ENCODE data around the gene CACNG7.
"Not testable (repeated sequence)": the region's sequence is repeated elsewhere in the genome, so short reads cannot be mapped to it uniquely, and the experiment has no call there.

Gene CACNG7

DNA sequence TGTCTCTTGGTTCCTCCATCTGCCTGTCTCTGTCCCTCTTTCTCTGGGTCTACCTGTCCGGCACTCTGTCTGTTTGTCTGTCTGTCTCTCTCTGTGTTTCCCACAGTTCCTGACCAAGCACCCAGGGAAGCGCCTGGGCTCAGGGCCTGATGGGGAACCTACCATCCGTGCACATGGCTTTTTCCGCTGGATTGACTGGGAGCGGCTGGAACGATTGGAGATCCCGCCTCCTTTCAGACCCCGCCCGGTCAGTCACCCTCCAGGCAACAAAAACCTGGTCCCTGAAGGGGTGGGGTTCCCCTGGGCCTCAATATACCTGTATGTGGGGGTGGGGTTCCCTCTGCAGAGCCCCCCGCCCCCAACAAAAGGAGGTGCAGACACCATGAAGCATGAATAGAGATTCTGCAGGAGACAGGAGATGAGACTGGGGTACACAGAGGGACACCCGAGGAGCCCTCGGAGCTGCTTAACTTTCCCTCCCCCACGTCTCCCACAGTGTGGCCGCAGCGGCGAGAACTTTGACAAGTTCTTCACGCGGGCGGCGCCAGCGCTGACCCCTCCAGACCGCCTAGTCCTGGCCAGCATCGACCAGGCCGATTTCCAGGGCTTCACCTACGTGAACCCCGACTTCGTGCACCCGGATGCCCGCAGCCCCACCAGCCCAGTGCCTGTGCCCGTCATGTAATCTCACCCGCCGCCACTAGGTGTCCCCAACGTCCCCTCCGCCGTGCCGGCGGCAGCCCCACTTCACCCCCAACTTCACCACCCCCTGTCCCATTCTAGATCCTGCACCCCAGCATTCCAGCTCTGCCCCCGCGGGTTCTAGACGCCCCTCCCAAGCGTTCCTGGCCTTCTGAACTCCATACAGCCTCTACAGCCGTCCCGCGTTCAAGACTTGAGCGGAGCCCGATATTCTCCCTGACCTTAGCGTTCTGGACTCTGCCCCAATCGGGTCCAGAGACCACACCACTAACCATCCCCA, 2.6 kb upstream of the CACNG7 start:
- no peak for DNase-seq

DNA sequence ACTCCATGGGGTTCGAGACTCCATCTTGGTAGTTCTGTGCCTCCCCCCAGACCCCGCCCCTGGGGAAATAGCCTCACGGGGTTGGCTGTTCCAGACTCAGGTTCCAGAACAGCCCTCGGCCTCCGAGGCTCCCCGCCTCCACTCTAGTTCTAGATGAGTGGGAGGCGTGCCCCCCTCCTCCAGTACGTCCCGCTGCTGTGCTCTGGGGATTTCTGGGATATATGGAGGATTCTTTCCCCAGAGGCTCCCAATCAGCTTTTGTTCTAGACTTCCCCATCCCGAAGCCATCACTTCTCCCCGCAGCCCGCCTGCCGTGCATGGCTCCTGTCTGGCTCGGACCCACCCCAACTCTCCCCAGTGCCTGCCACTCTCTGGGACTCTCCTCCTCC, 1.9 kb upstream of the CACNG7 start:
- DNase-seq: no peak

DNA sequence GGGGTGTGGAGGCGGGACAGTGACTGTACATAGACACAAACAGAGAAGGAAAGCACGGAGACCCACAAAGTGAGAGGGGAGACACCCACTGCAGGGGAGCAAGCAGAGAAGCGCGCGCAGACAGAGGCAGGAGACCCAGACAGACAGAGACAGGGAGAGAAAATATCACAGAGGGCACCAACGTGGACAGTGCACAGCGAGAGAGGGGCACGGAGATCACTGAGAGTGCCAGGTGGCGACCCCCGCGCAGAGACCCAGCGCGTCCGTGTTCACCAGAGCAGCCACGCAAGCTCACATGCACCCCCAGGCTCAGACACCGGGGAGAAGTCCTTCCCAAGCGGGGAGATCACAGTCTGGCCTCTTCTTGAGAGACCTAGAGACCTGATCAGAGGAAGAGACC, 1.4 kb upstream of the CACNG7 start:
- DNase-seq: no peak

DNA sequence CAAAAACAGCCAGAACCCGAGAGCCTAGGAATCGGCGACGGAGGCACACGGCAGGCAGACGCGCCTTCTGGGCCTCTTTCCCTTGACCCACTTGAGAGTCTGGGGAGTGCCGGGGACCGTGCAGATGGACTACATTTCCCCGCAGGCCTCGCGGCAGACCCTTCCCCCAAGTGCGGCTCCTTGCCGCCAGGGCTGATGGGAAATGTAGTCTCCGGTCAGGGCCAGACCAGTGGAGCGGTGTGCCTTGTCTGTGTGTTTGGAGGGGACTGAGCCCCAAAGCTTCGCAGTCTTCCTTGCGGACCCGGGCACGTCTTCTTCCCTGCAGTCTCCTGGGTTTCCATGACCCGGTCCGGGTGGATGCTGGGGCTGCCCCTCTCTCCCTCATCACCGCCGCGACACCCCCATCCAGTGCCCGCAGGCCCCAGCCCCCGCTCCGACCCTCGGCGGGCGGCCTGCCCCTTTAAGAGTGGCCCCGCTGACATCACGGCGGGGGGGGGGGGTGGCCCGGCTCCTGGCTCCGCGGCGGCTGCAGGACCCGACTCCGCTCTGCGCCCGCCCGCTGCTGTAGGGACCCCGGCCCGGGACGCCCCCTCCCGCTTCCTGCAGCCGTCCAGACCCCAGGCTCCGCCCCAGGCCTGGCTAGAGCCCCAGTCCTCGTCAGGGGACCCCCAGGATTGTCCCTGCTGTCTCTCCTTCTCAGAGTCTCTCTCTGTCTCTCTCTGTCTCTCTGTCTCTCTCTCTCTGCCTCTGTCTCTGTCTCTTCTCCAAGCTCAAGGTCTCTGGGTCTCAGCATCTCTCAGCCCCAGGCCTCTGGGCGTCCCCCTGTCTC, 758 bp upstream of the CACNG7 start:
- DNase-seq: no peak

DNA sequence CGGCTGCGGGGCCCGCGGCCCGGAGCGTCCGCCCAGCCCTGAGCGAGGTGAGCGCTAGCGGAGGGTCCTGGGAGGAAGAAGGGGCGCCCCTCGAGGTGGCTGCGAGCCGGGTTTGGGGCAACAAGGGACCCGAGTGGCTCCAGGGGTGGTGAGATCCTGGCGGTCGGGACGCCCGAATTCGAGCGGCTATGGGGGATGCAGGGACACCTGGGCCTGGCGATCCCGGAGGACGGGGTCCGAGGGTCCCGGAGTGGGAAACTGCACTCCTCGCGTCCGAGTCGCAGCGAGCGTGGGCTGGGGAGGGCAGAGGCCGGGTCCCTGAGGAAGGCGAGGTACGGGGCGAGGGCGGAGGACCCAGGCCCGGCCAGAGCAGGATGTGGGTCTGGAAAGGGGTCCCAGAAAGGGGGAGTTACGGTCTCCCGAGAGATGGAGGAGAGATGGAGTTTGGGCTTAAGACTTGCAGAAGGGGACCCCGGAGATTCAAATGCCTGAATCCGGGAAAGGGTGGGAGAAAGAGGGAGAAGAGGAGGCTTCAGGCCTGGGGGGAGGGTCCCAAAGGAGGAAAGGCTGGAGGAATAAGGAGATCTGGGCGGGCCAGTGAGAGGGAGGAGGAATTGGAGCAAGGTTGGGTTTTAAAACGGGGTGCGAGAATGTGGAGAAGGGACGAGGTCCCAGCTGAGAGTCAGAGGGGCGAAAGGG, 542 bp downstream of the CACNG7 start:
- no peak for DNase-seq

DNA sequence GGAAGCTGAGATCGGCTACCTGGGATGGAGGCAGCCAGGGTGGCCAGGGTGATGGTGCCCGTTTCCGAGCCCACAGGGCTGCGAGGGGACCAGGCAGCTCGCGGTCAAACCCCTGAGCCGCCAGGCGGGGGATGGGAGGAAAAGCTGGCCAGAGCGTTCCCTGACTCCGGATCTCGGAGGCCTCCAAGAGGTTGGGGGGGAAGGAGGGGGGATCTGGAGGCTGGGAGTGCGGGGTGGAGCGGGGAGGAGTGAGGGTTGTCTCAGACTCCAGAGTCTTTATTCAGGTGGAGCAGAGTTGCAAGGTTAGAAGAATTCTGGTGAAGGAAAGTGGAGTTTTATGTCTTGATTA, 1.1 kb downstream of the CACNG7 start:
- DNase-seq: no peak

DNA sequence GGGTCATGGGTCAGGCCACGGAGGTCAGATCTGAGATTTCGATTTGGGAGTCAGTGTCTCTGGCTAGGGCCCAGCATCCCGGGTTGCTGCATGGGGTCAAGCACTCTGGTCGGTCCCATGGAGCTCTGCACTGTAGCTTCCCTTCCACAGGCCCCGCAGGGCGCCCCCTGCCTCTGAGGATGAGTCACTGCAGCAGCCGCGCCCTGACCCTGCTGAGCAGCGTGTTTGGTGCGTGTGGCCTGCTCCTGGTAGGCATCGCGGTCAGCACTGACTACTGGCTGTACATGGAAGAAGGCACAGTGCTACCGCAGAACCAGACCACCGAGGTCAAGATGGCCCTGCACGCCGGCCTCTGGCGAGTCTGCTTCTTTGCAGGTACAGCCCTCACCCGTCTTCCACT, 3.6 kb downstream of the CACNG7 start:
- no peak for DNase-seq

DNA sequence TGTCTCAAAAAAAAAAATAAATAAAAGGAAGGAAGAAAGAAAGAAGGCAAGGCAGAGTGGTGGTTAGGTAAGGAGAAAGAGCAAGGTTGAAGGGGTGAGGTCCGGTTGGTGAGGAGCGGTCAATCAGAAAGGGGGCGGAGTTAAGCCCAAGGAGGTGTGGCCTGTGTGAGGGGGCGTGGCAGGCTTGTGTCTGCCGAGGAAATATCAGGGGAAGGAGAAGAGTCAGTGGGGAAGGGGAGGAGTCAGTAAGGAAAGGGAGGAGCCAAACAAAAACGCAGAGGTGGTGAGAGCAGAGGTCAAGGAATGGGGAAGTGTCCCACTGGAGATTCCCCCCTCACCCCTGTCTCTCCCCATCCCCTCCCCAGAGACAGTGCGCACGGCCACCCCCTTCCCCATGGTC, 5.9 kb downstream of the CACNG7 start:
- DNase-seq: no peak

DNA sequence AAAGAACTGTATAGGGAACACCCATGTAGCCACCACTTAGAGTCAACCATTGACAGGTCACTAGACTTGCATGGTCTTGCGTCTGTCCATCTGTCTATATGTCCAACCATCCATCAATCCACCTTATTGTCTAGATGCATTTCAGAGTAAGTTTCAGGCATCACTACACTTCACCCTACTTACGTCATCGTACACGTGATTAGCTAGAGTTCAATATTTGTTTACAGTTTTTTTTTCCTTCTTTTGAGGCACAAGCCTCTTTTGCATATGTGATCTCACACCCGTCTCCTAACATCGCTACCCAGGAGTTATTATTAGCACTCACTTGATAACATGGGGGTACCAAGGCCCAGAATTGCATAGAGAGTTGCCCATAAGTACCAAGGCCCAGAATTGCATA, 6.9 kb downstream of the CACNG7 start:
- DNase-seq: no peak

DNA sequence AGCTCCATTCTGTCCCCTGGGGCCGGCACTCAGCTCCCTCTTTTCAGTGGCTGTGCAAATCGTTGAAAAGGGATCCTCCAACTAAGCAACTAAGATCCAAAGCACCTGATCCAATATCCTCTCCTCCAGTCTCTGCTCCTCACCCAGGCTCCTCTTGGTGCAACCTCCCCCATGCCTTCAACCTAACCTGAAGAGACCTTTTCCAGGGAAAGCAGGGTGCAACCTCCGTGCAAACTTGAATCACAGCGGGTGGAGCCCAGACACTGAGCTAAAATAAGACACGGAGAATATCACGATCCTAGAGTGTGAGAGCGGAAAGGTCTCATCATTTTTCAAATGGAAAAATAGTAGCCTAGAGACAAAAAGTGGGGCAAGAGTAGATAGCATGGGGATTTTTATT, 8.3 kb downstream of the CACNG7 start:
- no peak for DNase-seq

DNA sequence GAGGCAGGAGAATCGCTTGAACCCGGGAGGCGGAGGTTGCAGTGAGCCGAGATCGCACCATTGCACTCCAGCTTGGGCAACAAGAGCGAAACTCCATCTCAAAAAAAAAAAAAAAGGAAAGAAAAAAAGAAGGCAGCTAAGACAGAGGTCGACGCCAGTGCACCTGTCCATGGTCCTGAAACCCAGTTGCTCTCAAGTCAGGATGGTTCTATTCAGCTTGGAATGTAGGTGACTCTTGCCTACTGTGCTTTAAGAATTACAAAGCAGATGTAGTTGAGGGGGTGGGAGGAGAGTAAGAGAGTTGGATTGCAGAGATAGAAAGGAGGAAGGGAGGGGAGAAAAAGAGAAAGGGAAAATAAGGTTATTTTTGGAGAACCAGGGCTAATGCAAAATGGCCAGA, 18.7 kb downstream of the CACNG7 start:
- DNase-seq: no peak

DNA sequence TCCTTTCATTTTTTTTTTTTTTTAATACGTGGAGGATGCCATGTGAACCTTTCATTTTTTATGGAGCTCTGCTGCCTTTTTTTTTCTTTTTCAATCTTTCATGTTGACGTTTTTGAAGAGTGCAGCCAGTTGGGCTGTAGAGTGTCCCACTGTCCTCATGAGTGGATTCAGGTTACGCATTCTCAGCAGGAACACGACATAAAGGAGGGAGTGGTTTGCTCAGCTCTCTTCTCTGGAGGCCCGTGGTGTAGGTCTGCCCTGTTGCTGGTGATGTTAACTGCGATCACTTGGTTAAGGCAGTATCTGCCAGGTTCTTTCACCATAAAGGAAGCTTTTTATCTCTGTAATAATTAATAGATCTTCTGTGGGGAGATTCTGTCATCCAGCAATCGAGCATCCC, 27.0 kb downstream of the CACNG7 start:
- no peak for DNase-seq

DNA sequence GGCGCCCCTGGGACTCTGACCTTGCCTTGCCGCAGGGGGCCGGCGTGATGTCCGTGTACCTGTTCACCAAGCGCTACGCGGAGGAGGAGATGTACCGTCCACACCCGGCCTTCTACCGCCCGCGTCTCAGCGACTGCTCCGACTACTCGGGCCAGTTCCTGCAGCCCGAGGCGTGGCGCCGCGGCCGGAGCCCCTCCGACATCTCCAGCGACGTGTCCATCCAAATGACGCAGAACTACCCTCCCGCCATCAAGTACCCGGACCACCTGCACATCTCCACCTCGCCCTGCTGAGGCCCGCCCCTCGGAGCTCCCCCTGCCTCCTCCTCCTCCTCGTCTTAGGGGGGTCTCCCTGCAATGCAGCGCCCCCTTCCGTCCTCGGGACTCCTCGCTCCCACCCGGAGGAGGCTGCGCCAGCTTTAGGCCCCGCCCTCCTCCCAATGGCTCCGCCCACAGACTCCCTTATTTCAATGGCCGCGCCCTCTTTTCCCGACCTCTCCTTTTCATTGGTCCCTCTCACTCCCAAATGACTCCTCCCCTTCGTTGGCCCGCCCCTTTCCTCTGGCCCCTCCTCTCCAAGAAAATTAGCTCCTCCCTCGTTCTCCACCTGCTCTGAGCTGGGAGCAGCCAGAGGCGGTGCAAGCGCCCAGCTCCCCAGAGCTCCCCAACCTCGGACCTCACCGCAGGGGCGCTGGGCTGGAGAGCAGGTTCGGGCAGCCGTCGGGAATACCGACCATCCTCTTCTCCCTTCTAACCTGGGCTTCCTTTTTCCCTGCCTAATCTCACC, 33.1 kb downstream of the CACNG7 start:
- no peak for DNase-seq

DNA sequence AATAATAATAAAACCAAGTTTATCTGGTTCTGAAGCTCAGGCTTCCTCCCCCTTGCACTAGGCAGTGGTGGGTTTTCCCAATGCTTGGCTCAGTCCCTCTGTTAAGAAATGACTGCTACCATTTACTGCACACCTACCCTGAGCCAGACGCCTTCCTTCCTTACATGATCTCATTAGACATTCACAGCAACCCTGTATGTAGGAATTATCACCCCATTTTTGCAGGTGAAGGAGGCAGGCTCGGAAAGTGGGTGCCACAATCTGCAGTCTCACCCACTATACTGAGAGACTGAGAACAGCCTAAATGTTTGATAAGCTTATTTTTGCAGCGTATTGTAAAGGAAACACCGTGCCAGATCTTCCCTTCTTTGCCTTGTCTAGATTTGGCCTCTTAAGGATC, 35.3 kb downstream of the CACNG7 start:
- DNase-seq: no peak

DNA sequence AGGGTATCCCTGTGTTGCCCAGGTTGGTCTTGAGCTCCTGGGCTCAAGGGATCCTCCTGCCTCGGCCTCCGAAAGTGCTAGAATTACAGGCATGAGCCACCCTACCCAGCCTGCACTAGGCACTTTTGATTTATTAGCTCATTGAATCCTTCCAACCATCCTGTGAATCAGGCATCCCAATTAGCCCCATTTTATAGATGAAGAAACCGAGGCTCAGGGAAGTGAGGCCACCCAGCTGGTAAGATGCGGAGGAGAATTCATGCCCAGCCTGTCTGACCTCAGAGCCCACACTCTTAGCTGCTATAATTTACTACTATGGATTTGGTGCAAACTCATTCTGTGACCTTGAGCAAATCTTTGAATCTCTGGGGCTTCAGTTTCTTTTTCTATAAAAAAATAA, 35.9 kb downstream of the CACNG7 start:
- no peak for DNase-seq

DNA sequence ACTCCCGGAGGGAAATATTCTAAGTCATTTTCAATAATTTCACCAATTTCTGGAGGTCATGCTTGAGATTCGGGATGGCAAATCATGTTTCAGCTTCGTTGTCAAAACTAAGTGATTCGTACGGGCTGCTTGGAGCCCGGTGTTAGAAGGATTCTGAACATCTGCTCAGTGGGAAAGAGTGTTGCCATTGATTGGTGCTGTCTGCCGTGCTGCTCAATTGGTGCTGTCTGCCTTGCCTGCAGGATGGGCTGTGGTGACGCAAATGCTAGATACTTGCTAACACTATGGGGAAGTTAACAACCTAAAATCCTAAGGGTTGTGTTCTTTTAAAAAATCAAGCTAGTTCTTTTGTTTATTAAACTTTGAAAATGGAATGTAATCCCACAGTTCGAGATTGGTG, 36.4 kb downstream of the CACNG7 start:
- no peak for DNase-seq

DNA sequence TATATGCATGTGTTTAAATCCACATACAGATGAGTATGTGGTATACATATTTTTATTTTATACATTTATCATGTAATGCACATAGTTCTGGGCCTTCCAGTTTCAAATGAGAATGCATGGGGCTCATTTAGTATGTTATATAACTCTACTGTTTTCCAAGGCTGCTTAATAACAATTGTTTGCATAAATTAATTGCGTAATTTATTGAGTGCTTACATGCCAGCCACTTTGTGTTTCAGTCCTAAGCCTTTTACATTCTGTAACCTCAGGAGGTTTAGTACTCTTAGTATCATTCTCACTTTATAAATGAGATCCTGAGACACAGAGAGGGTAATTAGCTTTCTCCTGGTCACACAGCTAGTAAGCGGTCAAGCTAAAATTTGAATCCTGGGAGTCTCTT, 36.9 kb downstream of the CACNG7 start:
- DNase-seq: no peak

DNA sequence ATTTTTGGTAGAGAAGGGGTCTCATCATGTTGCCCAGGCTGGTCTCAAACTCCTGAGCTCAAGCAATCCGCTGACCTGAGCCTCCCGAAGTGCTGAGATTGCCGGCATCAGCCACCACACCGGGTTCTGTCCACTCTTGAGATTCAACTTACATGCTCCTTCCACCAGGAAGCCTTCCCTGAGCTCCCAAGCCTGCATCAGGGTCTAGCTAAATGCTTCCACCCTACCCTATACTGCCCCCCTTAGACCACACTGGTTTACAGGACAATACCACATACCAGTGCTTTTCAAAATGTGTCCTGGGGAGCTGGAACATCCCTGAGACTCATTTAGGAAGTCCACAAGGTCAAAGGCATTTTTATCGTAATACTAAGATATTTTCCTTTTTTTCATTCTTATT, 38.5 kb downstream of the CACNG7 start:
- DNase-seq: no peak

DNA sequence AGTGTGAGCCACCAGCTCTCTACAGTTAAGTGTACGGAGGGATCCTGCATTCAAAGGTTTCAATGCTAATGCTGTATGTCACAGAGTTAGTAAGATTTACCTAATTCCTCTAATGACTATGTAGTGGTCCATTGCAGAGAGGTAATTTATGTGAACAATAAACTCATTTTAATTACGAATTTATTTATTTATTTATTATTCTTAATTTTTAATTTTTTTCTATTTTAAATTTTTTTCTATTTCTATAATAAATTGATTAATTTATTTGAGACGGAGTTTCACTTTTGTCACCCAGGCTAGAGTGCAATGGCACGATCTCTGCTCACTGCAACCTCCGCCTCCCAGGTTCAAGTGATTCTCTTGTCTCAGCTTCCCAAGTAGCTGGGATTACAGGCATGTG, 39.5 kb downstream of the CACNG7 start:
- not testable (repeated sequence) for DNase-seq

DNA sequence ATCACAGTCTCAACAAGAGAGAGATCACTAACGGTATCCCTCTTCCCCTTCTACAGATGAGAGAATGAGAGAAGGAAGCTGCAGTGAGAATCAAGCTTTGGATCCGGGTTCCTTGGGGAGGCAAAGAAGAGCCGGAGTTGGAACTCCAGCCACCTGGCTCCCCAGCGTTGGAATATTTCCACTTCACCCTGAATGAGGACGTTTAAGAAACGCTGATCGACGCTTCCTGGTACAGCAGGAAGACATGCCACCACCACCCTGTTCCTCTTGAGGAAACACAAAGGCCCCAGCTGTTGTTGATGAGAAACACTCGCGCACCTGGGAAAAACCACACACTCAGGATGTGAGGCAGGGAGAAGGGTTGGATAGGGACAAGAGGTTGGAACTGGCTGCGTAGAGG, 42.4 kb downstream of the CACNG7 start:
- DNase-seq: no peak

DNA sequence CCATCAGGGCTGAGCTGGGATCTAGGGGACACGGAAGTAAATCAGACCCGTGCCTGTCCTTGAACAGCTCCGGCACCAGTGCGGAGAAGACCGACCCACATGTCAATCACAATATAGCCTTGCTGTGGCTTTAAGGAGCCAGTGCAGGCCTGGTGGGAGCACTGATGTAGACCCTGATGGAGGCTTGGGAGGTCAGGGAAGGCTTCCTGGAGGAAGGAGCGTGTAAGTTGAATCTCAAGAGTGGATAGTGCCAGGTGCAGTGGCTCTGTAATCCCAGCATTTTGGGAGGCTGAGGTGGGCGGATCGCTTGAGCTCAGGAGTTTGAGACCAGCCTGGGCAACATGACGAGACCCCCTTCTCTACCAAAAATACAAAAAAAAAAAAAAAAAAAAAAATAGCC, 42.9 kb downstream of the CACNG7 start:
- no peak for DNase-seq

DNA sequence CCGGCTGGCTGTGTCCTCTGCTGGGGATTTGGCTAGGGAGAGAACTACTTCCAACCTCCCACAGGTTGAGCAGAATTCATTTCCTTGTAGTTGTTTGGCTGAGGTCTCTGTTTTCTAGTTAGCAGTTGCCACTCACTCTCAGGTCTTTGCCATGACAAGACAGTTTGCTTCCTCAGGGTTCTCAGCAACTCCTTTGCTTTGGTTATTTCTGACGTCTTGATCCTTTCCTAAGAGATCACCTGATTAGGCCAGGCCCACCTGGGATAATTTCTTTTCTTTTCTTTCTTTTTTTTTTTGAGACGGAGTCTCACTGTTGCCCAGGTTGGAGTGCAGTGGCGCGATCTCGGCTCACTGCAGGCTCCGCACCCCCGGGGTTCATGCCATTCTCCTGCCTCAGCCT, 44.3 kb downstream of the CACNG7 start:
- DNase-seq: no peak

Data from NCI-H524 treated with DMSO at 0.1 percent for 48 hours (cell line).